Activated CD8-positive, alpha-beta memory T cell treated with anti-CD3 and anti-CD28 coated beads, Interleukin-2, amount 50 U/mL, for 1 hour (primary cell): ENCODE data around the gene FBXO28.

Source experiments
- DNase-seq: peaks from one replicate; pipeline ENCODE4 v3.0.0-alpha.2; 2020; ENCODE audit errors: extremely low read depth

FBXO28 gene

DNA sequence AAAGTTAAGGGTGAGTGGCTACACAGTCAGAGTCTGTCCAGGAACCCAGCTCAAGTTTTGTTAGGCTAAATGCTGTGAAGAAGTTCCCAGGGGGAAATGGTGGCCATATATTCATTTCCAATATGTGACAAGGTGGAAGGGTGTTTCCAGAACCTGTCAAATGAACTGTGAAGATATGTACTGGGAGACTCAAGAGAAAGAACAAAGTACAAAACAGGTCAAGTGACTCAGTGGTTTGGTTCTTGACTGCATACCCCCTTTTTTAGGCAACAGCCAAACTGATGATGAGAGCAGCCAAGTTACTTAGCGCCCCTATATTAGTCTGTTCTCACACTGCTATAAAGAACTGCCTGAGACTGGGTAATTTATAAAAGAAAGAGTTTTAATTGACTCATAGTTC, 18.6 kb upstream of the FBXO28 start:
- DNase-seq = no peak

DNA sequence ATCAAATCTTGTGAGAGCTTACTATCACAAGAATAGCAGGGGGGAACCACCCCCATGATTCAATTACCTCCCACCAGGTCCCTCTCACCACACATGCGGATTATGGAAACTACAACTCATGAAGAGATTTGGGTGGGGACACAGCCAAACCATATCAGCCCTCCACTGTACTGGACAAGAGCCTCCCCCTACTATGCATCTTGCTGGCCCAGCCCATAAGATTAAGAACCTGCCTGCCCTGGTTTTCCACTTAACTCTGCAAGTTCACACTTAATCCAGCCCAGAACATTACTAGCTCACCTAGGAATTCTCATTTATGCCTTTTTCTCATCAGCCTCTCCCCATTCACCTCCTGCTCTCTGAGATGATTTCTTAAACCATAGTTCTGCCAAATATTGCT, 18.0 kb upstream of the FBXO28 start:
- no peak for DNase-seq

DNA sequence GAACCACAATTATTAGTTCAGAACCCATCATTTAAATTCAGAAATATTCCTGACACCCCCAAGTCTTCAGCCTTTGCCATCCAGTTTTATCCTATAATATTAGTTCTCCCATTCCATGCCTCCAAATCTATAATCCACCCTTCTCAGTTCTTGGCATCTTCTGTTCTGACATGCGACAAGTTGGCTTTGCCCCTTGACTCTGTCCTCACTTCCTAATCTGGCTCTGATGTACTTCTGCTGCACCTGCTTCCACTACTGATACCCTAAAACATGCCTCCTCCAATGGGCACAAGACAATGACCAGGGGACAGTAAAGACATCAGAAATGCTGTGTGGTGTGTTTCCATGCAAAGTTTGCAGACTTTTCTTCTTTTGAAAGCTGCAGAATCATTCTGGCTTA, 17.1 kb upstream of the FBXO28 start:
- DNase-seq = no peak

DNA sequence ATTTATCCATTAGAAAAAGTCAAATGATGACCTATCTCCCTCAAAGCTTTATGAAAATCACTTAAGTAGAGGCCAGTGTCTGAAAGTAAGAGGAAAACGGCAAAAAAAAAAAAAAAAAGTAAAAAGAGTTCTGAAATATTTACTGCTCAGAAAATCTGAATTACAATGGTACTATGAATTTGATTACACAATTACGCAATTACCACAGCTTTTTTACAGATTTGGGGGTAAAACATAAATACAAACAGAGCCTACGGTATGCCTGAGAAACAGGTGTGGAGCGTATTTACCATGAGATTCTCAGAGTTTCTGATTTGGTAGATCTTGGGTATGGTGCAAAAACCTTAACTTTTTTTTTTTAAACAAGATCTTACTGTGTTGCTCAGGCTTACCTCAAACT, 15.9 kb upstream of the FBXO28 start:
- DNase-seq = no peak

DNA sequence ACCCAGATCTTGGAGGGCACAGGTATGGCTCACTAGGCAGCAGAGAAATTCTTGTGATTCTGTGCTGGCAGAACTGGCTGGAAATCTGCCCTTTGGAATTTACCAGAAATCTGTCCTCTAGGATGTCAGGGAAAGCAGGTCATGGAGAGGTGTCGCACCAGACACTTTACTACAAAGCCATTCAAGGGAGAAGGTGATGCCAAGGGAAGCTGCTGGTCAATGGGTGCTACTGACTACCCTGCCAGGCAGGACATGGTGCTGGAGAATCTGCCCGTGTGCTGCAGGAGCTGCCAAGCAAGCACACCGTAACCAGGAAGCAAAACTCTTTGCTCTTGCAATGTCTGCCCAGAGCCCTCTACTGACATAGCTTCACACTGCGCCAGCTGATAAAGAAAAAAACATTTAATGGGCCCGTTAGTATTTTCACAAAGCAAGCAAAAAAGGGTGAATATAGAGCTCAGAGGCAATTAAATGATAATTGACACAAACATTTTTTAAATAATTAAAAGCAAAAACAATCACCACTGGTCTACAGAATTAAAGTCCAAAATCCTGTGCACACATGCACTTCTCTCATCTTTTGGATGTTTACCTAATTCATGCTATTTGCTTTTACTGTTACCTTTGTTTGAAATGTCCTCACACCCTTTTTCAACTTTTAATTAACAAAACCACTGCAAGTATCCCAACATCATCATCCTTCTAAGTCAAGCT, 7.2 kb upstream of the FBXO28 start:
- DNase-seq = no peak

DNA sequence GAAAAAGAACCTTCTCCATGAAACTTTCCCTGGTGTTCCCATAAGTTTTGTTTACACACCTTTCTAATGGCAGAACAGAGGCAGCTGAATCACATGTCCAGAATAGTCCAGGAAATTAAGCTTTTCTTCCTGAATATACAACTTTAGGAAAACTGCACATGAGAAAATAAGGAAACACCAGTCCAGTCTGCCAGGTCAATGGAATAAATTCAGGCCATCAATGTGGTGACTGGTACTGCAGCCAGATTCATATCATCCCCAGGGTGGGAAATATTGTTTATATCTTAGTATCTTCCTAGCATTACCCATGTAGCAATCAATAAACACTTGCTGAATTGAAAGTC, 6.7 kb upstream of the FBXO28 start:
- no peak for DNase-seq

DNA sequence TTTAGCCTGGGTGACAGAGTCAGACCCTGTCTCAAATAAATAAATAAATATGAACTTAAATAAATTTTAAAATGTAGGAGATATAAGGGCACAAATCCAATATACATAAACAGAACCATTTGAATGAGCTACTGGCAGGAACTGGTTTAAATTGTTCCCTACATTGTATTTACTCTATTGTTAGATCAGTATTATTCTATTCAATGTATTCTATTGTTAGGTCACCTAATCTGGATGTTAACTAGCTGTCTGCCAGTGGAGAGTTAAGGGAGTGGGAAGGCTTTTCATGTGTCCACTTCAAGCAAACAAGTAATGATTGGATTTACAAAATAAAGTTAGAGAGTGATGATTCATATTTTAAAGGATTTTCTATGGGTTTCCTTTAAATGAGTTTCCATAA, 4.9 kb upstream of the FBXO28 start:
- DNase-seq = no peak

DNA sequence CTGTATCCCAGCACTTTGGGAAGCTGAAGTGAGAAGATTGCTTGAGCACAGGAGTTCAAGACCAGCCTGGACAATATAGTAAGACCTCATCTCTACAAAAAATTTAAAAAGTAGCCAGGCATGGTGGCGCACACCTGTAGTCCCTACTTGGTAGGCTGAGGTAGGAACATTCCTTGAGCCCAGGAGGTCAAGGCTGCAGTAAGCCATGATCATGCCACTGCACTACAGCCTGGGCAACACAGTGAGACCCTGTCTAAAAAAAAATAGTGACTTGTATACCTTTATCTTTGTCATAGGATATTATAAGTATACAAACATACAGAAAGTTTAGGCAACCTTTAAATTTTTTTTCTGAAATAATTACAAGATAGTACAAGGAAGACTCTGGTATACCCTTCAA, 3.9 kb upstream of the FBXO28 start:
- no peak for DNase-seq

DNA sequence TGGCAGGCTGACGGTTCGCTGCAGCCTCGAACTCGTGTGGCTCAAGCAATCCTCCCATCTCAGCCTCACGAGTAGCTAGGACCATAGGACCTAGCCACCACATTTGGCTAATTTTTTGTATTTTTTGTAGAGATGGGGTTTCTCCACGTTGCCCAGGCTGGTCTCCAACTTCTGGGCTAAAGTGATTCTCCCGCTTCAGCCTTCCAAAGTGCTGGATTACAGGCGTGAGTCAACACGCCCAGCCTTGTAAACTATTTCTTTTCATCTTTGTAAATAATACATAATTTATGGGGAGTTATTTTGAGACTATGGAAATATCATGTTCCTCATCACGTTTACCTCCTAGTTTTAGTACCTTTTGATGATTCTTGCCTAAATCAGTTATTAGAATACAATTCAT, 906 bp upstream of the FBXO28 start:
- DNase-seq = no peak

DNA sequence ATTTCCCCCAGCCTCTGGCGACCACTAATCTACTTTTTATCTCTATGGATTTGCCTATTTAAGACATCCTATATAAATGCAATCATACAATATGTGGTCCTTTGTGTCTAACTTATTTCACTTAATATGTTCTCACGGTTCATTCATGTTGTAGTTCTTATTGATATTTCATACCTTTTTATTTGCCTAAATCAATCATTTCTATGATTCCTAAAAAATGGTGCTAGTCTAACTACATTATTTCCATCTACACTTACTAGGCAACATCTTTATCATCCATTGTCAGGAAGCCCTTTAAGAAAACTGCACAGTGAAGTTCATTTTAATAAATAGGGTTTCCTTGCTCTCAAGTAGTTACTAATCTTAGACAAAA, 380 bp upstream of the FBXO28 start:
- DNase-seq = no peak

DNA sequence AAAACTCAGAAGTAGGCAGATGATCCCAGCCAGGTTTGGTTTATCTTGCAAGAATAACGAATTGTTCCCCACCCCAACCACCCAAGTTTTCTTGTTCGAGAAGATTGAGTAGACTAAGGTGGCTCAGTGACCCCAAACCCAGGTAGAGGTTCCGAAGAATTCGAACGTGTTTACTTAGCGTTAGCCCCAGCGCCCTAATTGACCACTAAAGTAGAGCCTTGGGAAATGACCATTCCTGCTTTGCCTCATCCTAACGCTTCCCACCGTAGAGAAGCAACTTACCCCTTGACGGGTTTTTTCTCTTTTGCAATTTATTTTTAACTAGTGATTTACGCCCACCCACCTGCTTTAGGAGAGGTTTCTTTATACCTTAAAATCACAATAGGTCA, 870 bp downstream of the FBXO28 start:
- DNase-seq = no peak

DNA sequence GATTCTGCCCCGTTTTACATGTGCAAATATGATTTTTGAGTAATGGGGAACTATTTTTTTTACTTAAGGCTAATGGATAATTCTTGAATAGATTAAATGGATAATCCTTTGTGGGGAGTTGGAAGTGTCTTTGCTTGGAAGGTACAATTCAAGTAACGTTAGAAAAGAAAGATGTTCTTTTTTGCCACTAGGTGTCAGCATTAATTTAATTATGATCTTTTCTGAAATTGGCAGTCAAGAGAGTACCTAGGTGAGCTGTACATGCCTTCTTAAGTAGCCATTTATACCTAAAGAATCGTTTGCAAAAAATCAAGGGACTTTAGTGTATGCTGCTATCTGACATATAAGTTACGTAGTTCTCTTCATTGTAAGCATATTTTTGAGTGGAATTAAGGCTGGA, 2.2 kb downstream of the FBXO28 start:
- no peak for DNase-seq

DNA sequence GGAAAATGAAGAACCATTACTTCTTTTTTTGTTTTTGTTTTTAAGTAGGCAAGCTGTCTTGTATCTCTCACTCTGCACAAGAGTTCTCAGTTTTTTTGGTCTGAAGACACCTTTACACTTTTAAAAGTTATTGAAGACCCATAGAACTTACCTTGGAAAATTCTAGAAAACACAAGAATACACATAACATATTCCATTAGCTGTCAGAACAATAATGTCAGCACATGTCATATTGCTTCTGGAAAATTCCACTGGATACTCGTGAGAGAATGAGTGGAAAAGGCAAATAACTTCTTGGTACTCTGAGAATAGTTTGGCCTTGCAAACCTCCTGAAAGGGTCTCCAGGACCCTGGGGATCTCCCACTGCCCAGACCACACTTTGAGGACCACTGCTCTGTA, 4.8 kb downstream of the FBXO28 start:
- DNase-seq = no peak

DNA sequence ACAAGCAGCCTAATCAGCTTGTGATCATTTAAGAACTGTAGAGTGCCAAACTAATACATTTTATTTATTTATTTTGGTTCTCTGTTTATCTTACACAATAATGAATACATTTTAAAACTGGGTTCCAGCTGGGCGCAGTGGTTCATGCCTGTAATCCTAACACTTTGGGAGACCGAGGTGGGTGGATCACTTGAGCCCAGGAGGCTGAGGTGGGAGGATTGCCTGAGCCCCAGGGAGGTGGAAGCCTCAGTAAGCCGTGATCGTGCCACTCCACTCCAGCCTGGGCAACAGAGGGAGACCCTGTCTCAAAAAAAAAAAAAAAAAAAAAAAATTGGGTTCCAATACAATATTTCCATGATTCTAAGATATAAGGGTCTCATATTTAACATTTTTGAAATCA, 9.2 kb downstream of the FBXO28 start:
- DNase-seq = no peak

DNA sequence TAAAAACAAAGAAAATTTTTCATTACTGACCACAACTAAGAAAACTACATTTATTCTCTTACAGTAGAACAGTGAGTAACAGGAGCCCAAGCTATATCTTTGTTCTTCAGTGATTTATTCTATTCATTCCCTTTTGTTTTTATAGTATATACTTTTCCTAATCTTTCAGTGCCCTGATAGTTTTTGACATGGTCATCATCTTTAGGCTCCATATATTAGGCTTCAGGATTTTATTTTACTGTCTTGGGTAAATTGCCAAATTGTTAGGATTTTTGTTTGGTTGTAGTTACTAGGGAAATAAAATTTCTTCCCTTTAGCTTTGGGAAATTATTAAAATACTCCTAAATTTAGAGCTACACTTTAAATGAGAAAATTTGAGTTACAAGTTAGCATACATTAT, 10.3 kb downstream of the FBXO28 start:
- DNase-seq = no peak

DNA sequence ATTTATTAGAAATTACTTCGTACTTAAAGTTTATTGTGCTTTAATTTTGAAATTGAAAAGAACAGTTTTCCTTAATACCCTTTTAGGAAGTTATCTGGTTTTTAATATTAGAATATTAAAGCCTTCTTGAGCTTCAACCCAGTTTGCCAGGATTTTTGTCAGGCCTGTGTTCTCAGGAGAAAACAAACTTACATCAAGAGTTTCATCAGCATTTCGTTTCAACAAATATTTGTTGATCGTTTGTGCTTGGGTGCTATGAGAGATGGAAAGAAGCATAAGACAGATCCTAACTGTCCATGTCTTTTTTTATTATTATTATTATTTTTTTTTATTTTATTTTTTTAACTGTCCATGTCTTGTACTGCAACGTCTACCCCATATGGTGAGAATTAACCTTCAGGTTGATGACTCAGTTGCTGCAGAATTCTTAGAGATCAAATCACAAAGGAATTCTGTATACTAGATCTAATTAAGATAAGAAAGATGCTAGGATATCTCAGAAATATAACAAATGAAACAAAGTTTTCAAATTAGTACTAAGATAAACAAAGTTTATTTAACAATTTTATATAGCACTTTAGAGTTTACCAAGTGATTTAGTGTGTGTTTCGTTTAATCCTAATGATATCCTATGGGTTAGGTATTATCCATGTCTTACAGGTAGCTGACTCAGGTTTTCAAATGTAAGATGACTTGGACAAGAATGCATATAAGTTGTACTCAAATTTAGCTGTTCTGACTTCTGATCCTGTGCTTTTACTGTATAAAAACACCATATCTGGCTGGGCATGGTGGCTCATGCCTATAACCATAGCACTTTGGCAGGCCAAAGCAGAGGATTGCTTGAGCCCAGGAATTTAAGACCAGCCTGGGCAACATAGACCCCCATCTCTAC, 14.3 kb downstream of the FBXO28 start:
- no peak for DNase-seq

DNA sequence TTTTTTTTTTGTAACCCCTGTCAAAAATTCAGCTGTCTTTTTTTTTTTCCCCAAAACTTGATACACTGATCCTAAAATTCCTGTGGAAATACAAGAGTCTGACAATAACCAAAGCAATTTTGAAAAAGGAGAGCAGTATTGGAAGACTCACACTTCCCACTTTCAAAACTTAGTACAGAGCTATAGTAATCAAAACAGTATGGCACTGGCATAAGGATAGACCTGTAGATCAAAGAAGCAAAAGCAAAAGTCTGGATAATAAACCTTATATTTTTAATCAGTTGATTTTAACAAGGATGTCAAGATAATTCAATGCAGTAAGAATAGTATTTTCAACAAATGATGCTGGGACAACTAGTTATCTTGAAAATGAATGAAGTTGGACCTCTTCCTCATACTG, 17.3 kb downstream of the FBXO28 start:
- DNase-seq = no peak

DNA sequence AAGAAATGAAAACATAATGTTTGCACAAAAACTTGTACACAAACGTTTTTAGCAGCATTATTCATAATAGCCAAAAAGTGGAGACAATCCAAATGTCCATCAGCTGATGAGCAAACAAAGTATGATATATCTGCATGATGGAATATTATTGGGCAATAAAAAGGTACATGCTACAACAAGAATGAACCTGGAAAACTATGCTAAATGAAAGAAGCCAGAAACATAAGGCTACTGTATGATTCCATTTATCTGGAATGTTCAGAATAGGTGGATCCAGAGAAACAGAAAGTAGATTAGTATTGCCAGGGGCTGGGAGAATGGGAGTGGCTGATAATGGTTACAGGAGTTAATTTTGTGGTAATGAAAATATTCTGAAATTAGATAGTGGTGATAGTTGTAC, 19.0 kb downstream of the FBXO28 start:
- DNase-seq = no peak

DNA sequence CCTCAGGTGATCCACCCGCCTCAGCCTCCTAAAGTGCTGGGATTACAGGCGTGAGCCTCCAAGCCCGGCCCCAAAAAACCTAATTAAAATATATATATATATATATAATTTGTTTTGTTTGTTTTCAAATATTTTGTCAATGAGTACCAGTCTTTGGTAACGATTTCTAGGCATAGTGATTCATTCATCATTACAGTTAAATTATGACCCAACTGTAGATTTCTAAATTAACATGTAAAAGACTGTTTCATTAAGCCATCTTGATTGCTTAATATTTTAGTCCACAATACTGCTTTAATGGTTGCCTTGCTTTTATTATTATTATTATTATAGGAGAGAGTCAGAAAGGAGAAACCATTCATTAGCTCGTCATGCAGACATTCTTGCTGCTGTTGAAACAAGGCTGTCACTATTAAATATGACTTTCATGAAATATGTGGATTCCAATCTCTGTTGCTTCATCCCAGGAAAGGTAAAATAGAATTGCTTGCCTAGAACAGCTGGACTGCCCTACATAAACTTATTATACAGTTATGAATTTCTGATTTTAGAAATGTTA, 19.9 kb downstream of the FBXO28 start:
- DNase-seq = no peak

DNA sequence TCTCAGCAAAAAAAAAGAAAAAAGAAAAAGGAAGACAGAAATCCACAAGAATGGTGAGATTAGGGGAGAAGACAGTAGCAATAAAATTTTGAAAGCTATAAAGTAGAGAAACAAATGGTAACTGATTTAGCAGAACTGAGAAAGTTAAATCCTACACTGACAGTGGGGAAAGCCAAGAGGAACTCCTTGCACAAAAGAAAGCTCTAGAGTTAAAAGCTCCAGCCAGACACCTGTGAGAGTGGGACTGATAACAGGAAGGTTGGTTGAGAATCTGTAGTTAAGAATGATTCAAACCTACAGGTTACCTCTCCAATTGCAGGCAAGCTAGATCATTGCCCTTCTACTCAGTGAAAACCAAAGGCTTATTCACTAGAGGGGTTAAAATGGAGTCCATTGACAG, 23.6 kb downstream of the FBXO28 start:
- no peak for DNase-seq

DNA sequence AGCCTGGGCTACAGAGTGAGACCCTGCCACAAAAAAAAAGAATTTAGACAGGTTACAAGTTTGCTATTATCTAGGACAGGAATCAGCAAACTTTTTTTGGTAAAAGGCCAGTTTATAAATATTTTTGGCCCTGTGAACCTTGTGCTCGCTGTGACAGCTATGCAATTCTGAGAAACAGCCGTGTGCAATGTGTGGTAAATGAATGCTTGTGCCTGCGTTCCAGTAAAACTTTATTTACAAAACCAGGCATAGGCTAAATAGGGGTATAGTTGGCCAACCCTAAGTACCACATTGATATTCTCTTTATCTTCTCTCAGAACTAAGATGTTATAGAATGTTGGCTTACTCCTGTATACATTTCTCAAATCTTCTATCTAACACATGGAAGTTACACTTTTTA, 24.3 kb downstream of the FBXO28 start:
- no peak for DNase-seq

DNA sequence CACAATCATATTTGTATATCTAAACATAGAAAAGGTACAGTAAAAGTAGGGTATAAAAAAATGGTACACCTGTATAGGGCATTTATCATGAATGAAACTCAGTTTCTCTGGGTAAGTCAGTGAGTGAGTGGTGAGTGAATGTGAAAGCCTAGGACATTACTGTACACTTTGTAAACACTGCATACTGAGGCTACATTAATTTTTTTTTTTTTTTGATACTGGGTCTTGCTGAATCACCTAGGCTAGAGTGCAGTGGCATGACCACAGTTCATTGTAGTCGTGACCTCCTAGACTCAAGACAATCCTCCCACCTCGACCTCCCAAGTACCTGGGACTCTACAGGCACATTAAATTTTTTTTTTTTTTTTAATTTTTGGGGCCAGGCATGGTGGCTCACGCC, 27.8 kb downstream of the FBXO28 start:
- DNase-seq = no peak

DNA sequence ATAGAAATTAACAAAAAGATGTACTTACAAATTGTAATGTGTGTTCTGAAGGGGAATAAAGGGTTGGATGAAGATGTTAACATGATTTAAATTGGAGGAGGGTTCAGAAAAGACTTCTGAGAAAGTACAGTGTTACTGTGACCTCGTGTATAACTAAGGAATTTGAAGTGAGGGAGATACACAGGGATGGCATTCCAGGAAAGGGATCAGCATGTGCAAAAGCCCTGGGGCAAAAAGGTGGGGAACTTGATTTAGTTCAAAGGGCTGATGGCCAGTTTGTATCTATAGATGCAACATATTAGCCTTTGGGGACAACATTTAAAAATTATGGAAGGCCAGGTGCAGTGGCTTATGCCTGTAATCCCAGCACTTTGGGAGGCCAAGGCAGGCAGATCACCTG, 35.8 kb downstream of the FBXO28 start:
- no peak for DNase-seq
